Stomach (tissue), 4 donors: ENCODE results near the gene CCDC88C.

Source experiments
- CTCF ChIP-seq, 7 experiments: fragments of 450-650 bp in 4 of 7; fragments of 200-600 bp in 3 of 7; sonication (generic) in 3 of 7; IDR thresholded peaks; one replicate each; pipeline ENCODE4 v1.5.1; 2016 to 2019; ENCODE audit warnings: antibody characterized with exemption in 7 of 7, control low read depth in 2 of 7, mild to moderate bottlenecking in 1 of 7
- EP300 ChIP-seq: sonication (generic); formaldehyde crosslinking; IDR thresholded peaks from one replicate; pipeline ENCODE4 v1.6.1; 2017; ENCODE audit warnings: antibody characterized with exemption
- POLR2A ChIP-seq, 4 donors: fragments of 450-650 bp; IDR thresholded peaks; one replicate each; pipeline ENCODE4 v1.6.1; 2016; ENCODE audit warnings: antibody characterized with exemption in 4 of 4, control low read depth in 2 of 4, mild to moderate bottlenecking in 1 of 4, moderate library complexity in 1 of 4
- POLR2AphosphoS5 ChIP-seq, 3 donors: sonication (generic); formaldehyde crosslinking; IDR thresholded peaks; one replicate each; pipeline ENCODE4 v1.6.1; 2016; ENCODE audit warnings: antibody characterized with exemption in 3 of 3

GRCh38 chr14:91293281-91293680 lies 124.3 kb downstream of the CCDC88C start:
- TF ChIP-seq EP300 (no peak), CTCF (IDR thresholded peaks at IDR 0.05) (no peak), POLR2AphosphoS5 (IDR thresholded peaks at IDR 0.05) (no peak), POLR2A (IDR thresholded peaks at IDR 0.05) (no peak)
